Astrocyte of the hippocampus (primary cell): ENCODE measurements around the gene CCDC92.
"Not testable (repeated sequence)": the region's sequence is repeated elsewhere in the genome, so short reads cannot be mapped to it uniquely, and the experiment has no call there.

Experiments used
- DNase-seq: peaks from one replicate; pipeline ENCODE4 v3.0.0; 2011; ENCODE audit warnings: low read depth, low spot score

The CCDC92 gene

DNA sequence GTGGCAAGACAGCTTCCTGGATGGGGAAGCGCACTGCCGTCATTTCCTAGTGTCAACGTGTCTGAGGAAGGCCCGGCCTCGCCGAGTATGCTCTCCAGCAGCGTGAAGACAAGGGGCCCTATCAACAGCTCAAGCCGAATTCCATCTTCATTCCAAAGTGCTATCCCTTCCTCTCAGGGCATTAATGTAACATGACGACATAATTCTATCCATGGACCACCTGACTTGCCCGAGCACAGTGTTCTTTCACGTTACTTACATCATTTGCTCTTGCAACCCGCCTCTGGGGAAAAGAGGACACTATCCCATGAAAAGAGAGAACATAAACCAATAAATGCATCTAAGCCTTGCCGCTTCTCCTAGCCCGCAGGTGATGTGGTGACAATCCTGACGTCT, 22.9 kb downstream of the CCDC92 start:
- no peak for DNase-seq

DNA sequence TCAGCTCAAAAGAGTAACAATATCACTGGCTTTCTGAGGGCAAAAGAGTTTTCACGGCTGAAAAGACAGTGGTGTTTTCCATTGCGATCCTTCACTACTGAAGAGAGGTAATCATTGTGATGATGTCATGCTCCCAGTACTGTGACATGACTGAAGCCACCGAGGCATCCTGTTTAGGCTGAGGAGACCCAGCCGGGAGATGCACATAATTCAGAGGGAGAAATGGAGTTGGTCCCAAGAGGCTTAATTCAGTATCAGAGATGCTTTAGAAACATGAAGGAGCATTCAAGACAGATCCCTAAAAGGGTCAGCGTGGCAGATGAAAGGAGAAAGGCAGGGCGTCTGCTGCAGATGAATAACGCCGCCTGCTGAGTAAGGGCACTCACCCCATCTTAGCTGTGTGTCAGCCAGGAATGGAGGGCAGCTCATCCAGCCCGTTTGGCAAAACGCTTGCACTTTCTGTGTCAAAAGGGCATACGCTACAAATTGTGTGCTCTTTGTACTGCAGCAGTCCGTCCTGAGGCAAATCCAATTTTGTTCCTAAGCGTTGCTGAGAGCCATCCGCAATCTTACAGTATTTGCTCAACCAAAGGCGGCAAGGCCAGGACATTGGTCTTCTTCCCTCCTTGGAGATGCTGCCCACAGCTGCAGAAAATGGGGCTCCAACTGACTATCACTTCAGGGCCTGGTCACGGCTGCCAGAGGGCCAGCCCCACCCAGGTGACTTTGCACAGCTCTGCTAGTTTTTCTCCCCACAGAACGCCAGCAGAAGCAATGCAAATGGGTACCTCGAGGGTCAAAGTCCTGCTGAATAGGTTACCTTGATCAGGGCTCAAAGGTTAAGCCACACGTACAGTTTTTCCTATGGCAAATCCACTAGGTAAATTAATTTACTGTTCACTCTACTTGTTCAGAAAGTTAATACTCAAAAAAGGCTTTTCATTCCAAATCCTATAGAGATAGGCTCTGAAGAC, 23.5 kb downstream of the CCDC92 start:
- peak; percentile 10 for DNase-seq

DNA sequence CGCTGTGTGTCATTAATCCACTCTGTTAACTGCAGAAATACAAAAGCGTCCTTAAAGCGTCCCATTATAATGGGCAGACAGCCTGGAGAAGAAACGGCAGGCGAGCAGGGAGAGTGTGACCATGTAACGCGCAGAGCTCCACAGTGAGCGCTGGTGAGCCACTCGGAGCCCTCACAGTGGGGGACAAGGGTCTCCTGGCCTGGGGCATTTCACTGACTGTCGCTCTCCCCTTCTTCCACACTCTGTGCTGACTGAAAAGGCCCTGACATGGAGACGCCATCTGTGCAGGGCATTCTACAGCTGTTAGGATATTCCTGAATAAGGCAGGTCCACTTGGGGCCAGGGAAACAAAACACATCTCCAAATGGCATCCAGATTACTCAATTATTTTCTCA, 24.2 kb downstream of the CCDC92 start:
- DNase-seq, result no peak

DNA sequence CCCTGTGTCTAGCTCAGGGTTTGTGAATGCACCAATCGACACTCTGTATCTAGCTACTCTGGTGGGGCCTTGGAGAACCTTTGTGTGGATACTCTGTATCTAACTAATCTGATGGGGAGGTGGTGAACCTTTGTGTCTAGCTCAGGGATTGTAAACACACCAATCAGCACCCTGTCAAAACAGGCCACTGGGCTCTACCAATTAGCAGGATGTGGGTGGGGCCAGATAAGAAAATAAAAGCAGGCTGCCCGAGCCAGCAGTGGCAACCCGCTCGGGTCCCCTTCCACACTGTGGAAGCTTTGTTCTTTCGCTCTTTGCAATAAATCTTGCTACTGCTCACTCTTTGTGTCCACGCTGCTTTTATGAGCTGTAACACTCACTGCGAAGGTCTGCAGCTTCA, 25.1 kb downstream of the CCDC92 start:
- DNase-seq, result not testable (repeated sequence)

DNA sequence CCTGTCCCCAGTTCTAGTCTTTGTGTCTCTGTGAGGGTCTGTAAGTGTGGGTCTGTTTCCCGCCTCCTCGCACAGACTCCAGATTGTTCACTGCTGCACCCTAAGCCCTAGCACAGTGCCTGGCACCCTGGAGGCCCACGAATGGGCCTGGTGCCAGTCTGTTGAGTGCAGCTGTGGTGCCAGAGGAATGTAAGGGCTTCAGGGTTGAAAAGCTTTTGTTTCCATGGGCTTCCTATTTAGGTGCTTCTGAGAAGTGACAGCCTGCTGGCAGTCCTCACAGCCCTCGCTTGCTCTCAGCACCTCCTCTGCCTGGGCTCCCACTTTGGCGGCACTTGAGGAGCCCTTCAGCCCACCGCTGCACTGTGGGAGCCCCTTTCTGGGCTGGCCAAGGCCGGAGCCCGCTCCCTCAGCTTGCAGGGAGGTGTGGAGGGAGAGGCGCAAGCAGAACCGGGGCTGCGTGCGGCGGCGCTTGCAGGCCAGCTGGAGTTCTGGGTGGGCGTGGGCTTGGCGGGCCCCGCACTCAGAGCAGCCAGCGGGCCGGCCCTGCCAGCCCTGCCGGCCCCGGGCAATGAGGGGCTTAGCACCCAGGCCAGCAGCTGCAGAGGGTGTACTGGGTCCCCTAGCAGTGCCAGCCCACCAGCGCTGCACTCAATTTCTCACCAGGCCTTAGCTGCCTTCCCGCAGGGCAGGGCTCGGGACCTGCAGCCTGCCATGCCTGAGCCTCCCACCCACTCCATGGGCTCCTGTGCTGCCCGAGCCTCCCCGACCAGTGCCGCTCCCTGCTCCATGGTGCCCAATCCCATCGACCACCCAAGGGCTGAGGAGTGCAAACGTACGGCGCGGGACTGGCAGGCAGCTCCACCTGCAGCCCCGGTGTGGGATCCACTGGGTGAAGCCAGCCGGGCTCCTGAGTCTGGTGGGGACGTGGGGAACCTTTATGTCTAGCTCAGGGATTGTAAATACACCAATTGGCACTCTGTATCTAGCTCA, 25.8 kb downstream of the CCDC92 start:
- DNase-seq, result not testable (repeated sequence)

DNA sequence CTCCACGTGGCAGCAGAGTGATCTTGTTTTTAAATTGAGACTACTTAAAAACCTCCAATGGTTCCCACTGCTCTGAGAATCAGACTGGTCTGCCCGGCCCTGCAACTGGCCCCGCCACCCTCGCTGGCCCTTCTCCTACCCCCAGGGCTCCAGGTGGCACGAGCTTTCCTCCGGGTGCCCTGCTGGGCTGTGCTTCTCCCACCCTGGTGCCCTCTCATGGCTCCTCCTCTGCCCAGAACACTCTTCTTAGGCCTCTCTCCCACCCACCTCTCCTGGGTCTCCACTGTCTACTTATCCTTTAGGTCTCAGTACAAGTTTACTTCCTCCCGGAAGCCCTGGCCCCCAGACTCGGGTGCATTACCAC, 26.5 kb downstream of the CCDC92 start:
- DNase-seq, result no peak

DNA sequence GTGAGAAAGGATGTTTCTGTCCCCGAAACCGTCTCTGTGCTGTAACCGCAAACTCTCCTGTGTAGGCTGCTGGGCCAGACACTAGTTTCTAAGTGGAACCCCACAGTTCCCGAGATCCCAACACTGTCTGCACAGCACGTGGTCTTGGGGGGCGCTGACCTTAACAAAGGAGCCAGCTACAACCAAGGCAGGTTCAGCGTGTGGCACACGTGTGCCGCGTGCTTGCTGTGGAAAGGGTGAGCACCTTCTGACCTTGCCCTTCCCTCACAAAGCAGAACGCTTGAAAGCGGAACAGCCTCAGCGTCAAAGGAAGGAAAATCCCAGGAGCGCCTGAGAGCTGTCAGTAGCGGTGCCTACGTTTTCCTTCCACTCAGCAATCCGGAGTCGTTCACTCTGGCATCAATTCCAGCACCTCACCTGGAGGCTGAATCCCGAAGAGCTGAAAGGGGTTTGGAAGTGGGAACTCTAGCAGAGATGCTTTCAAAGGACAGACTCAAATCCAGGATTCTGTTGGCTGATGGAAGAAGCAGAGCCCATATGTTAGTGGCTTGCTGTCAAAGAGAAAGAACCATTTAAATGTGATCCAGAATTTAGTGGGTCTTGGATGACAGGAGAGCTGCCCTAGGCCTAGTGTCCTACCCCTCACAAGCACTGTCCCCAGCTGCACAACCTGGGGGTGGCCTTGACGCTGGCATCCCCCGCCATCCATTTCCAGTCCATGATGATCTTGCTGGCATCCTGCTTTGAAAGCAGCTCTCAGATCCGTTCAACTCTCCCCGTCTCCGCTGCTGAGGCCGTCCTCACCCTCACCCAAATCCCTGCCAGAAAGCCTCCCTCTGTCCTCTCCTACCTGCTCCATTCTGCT, 27.1 kb downstream of the CCDC92 start:
- DNase-seq, result no peak

DNA sequence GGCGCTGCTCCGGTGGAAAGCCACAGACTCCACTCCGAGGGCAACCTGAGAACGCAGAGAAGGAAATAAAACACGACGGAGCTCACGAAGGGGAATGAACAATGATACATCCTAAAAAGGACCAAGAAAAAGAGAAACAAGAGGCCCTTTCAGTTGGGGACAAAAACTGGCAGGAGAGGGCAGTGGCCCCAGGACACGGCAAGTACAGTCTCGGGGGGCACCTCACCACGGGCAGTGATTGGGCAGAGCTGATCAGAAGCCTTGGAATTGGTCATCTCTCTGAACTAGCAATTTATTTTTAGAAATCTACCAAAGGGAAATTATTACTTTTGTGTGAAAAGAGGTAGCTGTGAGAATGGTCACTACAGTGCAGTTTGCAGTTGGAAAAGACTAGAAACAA, 27.9 kb downstream of the CCDC92 start:
- DNase-seq, result no peak

DNA sequence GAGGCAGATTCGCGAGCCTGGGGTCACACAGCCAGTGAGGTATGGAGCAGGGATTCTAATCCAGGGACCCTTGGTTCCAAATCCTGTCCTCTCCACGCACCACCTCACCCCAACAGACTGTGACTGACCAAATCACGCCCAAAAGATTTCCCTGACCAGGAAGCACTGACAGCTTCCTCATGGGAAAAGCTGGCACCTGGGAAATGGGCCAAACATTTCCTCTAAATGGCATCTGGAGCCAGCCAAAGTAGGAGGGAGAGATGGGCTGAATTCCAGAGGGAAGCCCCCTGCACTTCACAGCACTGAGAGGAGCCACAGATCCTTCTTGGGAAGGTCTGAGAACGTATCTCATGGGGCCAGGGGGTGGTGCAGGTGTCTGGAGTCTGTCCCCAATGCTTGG, 28.8 kb downstream of the CCDC92 start:
- DNase-seq, result no peak

DNA sequence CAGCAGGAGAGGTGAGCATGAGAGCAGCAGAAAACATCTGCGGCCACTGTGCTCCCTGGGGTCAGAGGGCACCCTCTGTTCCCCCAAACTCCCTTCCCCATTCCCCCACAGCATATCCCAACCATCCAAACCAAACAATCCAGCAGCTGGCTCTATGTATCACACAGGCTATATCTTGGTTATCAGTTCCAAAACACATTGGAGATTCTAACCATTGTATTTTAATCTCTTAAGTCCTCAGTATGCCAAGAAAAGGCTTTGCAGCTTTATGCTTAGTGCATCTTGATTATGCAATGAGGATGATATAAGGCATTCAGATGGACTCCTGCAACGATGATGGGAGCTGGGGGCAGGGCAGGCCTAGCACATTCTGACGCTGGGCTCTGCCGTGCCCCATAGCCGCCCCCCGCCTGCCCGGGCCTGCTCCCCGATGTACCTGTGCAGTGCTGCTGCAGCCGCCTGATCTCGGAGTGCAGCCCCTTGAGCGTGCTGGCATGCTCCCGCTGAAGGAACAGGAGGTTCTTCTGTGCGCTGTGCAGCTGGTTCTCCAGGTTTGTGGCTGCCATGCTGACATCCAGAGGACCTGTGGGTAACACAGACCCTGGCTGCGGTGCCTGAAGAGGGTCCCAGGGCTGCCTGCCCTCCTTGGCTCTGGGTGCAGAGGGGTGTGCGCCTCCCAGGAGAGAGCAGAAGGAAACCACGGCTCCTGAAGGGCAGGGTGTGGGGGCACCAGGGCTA, 29.6 kb downstream of the CCDC92 start:
- DNase-seq, result no peak

DNA sequence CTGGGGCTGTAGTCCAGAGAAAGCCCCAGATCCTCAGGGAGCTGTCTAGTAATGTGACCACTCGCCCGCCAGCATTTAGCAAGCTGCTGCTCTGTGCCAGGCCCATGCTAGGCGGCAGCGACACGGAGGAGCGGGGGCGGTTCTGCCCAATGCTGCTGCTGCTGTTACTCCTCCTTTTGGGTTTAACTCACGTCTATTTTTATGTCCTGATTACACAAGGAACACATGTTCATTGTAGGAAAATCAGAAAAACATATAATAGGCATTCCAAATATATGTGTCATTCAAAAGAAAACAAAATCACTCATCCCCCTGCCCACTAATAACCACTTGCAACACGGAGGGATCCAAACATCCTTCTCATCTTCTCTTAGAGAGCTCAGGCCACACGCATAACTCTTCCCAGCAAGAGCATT, 30.4 kb downstream of the CCDC92 start:
- peak; percentile 71 for DNase-seq

DNA sequence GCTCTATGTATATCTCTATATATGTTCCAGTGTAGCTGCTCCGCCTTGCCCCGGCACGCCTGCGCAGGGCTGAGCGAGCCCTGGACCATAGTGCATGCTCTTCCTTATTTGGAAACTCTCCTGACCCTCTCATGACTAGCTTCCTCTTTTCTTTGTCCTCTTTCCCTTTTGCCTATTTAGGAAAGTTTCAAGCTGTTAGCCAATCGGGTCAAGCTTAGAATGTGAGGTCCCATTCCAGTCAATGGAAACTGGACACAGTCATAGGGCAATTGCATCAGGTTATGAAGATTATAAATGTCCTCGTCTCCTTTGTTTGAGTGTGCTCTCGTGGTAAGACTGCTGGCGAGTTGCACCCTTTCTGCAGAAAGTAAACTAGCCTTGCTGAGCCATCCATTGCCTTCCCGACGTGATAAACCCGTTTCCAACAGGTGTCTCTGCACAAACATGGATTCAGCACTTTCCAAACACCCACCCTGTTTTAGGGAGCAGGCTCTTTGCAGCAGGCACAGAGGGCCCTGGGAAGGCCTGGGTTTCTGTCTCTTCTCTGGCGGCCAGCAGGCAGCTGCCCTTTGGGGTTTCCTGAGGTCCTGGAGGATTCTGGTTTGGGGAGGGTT, 30.9 kb downstream of the CCDC92 start:
- DNase-seq, result no peak

DNA sequence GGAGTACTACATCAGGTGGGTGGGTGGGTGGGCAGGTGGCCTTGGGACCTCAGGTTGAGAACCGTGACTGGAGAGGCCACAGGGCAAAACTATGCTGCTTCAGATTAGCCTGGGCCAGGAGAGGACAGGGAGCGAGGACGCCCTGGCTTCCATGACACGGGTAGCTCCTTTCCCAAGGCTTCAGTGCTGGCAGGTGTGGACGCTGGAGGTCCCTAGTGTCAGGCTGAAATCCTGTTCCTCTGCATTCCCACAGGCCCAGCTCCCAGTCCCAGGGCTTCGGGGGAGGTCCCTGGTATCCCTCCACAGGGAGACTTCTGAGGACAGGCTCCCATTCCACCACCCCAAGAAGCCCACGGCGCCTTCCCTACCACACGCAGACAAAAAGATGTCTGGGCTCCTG, 31.6 kb downstream of the CCDC92 start:
- no peak for DNase-seq

DNA sequence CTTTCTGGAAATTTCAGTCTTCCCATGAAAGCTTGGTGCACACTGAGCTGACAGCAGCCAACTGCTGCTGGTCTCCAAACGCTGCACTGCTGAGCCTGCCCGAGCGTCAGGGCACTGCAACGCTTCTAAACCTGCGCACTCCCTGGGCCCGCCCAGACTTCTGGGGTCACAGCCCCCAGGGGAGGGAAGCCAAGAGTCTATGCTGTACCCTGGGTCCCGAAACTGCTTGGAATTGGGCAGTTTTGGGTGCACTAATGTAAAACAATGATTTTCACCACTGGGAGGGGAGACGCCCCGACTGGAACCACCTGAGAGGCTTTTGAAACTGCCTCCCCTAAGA, 32.0 kb downstream of the CCDC92 start:
- no peak for DNase-seq

DNA sequence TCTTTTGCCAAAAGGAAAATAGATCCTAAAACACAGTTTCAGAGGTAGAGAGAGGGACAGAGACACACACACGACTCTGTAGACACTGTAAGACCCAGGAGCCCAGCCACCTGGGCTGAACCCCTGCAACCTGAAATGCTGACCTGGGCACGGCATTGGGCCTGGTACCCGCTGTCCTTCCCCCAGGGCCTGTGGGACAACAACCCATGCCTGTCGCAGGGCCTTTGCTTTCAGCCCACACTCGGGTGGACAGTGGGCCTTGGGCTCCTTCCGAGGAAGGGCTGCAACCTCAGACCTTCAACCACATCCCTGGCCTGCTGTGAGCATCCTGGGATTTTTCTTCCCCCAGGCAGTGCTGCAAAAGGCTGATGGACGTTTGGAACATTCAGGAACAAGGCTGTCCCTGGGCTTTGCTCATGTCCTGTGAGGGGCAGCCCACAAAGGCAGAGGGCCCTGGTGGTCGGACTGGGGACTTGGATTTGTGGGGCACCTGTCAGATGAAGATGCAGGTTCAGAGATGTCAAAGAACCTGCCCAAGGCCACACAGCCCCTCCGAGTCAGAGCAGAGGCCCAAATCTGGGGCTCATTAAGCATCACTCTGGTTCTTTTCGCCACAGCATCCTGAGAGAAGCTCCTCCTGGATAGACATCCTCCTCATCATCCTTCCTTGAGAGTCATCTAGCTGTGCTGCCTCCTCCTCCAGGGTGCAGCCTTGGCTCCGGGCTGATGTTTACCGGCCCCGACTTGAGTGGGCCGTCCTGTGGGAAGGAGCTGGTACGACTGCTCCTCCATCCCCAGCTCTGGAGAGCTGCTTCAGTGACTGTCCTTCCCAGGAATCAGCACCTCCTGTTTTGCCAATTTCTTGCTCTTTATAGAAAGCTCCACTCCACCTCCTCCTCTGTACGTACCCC, 32.7 kb downstream of the CCDC92 start:
- no peak for DNase-seq

DNA sequence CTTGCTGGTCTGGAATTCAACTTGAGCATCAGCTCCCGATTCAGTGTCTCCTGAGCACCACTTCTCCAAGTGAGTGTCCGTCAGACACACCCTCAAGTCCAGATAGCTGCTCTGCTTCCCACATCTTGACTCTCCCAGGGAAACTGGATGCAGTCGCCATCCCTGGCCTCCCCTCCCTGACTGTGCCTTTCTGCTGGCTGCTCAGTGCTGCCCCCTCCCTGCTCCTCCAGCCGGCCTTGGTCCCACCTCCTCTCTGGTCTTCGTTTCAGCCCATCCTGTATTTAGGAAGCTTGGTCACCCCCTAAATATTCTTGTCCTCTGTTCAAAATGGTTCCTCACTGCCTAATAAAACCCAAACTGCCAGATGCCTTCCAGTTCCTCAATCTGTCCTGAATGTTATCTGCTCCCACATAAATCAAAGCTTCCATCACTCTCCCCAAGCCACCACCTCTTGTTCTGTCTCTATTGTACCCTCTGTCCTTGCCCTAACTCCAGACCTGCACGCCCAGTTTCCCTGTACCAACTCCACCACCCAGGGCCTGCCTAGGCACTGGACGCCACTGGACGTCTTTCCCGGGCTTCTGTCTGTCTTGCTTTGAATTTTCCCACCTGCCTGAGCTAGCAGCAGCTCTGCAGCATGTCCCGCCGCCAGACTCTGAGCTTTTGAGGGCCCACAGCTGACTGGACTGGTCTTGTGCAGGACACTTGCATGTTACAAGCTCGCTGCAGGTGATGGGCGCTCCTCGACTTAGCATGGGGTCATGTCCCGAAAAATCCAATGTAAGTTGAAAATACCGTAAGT, 33.8 kb downstream of the CCDC92 start:
- DNase-seq, result no peak

DNA sequence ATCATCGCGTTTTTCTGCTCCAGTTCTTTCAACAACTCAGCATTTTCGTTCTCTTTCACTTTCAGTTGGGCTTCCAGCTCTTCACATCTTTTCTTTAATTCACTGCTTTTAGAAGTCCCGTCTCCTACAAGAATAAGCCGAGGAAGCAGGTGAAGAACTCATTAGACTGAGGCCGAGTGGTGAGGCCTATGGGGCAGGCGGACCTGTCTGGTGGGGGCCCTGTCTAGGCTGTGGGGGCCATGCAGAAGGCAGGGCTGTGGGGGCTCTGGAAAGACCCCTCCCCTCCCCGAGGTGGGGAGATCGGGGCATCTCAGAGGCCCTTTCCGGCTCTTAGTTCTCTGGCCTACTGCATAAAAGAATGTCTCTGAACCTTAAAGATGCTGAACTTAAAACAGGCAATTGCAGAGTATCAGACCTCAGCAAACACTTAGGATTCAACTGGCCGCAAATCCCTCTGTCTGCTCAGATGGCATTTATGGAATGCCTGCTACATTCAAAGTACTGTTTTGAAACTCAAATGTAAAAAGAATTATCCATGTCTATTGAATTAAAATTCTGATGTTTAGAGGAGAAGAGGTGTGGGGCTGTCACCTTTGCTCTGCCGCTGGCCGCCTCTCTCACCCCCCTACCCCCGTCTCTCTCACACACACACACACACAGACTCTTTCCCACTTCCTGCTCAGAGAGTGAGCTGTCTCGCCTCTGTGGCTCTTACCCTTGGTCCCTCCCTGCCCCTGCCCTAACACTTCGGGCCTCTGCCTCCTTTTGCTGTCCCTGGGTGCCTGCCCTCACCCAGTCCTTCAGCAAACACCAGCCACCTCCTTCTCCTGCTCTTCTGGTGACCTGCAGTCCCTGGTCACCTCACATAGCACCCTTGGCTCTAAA, 34.7 kb downstream of the CCDC92 start:
- peak; percentile 55 for DNase-seq
